ENCODE data around the gene UBE2J2. TPM values are rescaled to one million over a fixed set of nuclear protein-coding genes. Genes with fewer than 3 reads are reported as not detected.

The UBE2J2 gene
- total and polyA plus RNA-seq, 2 experiments from 2014 or later, result 47.1 to 70.2 TPM

DNA sequence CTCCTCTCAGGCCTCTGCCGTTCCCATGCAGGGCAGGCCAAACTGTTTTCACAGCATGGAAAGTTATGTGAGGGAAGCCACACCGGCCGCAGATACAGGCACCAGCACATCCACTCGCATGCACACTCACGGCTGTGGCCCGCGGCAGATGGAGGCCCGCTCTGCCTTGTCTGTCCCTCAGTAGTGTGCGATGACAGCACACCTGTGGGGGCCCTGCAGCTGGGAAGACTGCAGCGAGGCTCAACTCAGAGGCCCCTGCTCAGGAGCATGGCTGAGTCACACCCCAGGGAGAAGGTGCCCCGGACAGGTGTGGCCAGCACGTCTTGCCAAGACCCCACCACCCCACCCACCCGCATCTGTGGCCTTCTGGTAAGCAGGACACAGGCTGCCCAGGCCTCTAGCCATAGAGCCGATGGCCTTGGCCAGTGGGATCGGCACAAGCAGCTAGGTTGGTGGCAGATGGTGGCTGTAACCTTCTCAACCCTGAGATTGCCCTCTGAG is 1.3 kb upstream of the UBE2J2 start (continued):
- TF ChIP-seq NANOG (IDR thresholded peaks at IDR 0.05; ENCODE audit: borderline replicate concordance) (no peak), EZH2 (IDR thresholded peaks at IDR 0.05; ENCODE audit: low read depth, unreplicated experiment) (no peak), STAT1 (IDR thresholded peaks at IDR 0.05; ENCODE audit: unreplicated experiment) (no peak)
- TF ChIP-seq, protein P1, sequence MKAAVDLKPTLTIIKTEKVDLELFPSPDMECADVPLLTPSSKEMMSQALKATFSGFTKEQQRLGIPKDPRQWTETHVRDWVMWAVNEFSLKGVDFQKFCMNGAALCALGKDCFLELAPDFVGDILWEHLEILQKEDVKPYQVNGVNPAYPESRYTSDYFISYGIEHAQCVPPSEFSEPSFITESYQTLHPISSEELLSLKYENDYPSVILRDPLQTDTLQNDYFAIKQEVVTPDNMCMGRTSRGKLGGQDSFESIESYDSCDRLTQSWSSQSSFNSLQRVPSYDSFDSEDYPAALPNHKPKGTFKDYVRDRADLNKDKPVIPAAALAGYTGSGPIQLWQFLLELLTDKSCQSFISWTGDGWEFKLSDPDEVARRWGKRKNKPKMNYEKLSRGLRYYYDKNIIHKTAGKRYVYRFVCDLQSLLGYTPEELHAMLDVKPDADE (IDR thresholded peaks at IDR 0.05), result no peak

DNA sequence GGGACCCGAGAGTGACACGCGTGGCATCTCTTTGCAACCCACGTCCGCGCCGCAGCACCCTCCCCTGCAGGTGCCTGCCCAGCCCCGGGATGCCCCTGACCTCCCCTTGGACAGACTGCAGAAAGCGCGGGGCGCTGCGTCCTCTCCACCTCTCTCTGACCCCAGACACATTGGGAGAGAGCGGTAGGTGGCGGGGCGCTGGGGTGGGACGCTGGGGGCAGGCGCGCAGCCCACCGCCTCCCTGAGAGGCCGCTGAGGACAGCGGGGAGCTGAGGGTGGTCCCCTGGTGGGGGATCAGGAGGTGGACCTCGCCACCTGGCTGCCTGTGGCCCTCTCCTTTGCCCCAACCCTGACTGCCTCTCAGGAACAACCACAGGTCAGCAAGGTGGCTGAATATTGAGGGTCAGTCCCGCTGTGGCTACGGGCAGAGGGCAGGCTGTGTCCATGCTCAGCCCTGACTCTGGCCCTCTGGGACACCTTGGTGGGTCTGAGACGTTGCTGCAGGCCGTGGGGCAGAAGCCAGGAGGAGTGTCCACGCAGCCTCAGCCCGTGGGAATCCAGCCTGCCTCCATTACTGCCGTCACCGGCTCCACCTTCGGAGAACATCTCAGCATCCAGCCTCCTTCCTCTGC is 761 bp upstream of the UBE2J2 start:
- ATAC-seq (peak; percentile 71), DNase-seq (ENCODE audit: low spot score) (no peak)
- Mint-ChIP-seq H3K4me1 (peaks cover 25% of the 10 kb centered on the region), H3K27ac (no peak overlapping the region), H3K9me3 (peaks cover 3% of the 10 kb centered on the region; the same call in 1 of the 3 replicates), H3K36me3 (ENCODE audit: low read depth) (peaks cover 11% of the 10 kb centered on the region; the same call in 2 of the 3 replicates), H3K27me3 (ENCODE audit: insufficient read depth, low read depth, poor library complexity) (peaks cover 18% of the 10 kb centered on the region), H3K4me3 (peak overlapping the region; percentile 66)
- peak overlapping the region; percentile 89 for H3K4me2 ChIP-seq
- peaks cover 39% of the 10 kb centered on the region for H3K79me2 ChIP-seq (replicated peaks; ENCODE audit: insufficient read depth)
- H3F3A ChIP-seq (replicated peaks; ENCODE audit: low read depth), result no peaks in the 10 kb centered on the region
- H3K9me2 ChIP-seq (ENCODE audit: insufficient read depth), result no peaks in the 10 kb centered on the region
- peaks cover 18% of the 10 kb centered on the region for H4K20me1 ChIP-seq (replicated peaks; ENCODE audit: insufficient read depth)
- H3K36me3 ChIP-seq (ENCODE audit: insufficient read depth), result no peaks in the 10 kb centered on the region
- H3K27ac ChIP-seq (ENCODE audit: low read depth), result no peak overlapping the region
- H3K4me1 ChIP-seq (ENCODE audit: insufficient read depth), result no peaks in the 10 kb centered on the region; the same call in 1 of the 2 replicates
- no peaks in the 10 kb centered on the region for H3K27me3 ChIP-seq (ENCODE audit: insufficient read depth)
- peak overlapping the region; percentile 74 for H3K4me3 ChIP-seq
- peak overlapping the region; percentile 88 for H2AFZ ChIP-seq
- no peak for TF ChIP-seq ZNF114 (CRISPR knock-in tag; IDR thresholded peaks at IDR 0.05)
- no peak for TF ChIP-seq EZH2 (IDR thresholded peaks at IDR 0.05; ENCODE audit: low read depth, unreplicated experiment)
- no peak for TF ChIP-seq CREB1 (CRISPR knock-in tag; IDR thresholded peaks at IDR 0.05; ENCODE audit: low read depth)
- TF ChIP-seq, protein P2, sequence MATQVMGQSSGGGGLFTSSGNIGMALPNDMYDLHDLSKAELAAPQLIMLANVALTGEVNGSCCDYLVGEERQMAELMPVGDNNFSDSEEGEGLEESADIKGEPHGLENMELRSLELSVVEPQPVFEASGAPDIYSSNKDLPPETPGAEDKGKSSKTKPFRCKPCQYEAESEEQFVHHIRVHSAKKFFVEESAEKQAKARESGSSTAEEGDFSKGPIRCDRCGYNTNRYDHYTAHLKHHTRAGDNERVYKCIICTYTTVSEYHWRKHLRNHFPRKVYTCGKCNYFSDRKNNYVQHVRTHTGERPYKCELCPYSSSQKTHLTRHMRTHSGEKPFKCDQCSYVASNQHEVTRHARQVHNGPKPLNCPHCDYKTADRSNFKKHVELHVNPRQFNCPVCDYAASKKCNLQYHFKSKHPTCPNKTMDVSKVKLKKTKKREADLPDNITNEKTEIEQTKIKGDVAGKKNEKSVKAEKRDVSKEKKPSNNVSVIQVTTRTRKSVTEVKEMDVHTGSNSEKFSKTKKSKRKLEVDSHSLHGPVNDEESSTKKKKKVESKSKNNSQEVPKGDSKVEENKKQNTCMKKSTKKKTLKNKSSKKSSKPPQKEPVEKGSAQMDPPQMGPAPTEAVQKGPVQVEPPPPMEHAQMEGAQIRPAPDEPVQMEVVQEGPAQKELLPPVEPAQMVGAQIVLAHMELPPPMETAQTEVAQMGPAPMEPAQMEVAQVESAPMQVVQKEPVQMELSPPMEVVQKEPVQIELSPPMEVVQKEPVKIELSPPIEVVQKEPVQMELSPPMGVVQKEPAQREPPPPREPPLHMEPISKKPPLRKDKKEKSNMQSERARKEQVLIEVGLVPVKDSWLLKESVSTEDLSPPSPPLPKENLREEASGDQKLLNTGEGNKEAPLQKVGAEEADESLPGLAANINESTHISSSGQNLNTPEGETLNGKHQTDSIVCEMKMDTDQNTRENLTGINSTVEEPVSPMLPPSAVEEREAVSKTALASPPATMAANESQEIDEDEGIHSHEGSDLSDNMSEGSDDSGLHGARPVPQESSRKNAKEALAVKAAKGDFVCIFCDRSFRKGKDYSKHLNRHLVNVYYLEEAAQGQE (IDR thresholded peaks at IDR 0.05; ENCODE audit: unreplicated experiment), result no peak
- TF ChIP-seq JUNB (IDR thresholded peaks at IDR 0.05; ENCODE audit: unreplicated experiment), result no peak
- TF ChIP-seq POLR2AphosphoS5 (IDR thresholded peaks at IDR 0.05; ENCODE audit: low read depth), result no peak
- no peak for TF ChIP-seq NANOG (IDR thresholded peaks at IDR 0.05; ENCODE audit: borderline replicate concordance)
- TF ChIP-seq, protein P3, sequence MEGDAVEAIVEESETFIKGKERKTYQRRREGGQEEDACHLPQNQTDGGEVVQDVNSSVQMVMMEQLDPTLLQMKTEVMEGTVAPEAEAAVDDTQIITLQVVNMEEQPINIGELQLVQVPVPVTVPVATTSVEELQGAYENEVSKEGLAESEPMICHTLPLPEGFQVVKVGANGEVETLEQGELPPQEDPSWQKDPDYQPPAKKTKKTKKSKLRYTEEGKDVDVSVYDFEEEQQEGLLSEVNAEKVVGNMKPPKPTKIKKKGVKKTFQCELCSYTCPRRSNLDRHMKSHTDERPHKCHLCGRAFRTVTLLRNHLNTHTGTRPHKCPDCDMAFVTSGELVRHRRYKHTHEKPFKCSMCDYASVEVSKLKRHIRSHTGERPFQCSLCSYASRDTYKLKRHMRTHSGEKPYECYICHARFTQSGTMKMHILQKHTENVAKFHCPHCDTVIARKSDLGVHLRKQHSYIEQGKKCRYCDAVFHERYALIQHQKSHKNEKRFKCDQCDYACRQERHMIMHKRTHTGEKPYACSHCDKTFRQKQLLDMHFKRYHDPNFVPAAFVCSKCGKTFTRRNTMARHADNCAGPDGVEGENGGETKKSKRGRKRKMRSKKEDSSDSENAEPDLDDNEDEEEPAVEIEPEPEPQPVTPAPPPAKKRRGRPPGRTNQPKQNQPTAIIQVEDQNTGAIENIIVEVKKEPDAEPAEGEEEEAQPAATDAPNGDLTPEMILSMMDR (conservative IDR thresholded peaks at IDR 0.05; ENCODE audit: low read depth in 2 of 2), result no peak
- TF ChIP-seq EZH2phosphoT487 (IDR thresholded peaks at IDR 0.05; ENCODE audit: unreplicated experiment), result no peak
- no peak for TF ChIP-seq STAT1 (IDR thresholded peaks at IDR 0.05; ENCODE audit: unreplicated experiment)

All from GM23338 (cell line).